GM21737 (cell line): ENCODE measurements around the gene USHBP1.

Source experiments
- ATAC-seq: cut with Tn5 transposase; IDR thresholded peaks from one replicate; pipeline ENCODE4 v1.9.1; 2021; ENCODE audit warnings: mild to moderate bottlenecking, moderate library complexity; ENCODE audit not compliant: unreplicated experiment

The USHBP1 gene

DNA sequence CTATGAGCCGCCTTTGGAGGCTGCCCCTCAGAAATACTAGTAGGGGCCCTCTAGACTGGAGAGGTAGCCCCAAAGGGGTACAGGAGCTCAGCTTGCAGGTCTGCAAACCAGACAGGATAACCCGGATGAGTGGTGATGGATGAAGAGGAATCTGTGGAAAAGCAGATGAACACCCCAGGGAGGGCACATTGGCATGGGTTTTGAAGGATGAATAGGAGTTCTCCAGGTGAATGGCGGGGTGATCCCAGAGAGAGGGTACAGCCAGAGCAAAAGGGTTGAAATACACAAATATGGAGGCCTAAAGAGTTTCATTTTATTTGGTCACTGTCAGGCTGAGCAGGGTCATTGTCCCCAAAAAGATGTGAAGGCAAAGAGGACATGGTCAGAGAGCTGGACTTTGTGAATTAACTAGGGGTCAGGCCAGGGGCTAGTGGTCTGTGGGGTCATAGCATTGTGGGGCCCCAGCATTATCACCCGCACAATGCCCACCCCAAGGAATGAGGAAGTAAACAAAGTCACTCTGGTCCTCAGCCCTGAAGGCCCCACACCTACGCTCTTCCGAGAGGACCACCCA is 23.6 kb downstream of the USHBP1 start:
- ATAC-seq: no peak

GRCh38 chr19:17240062-17240752 is 24.3 kb downstream of the USHBP1 start:
- ATAC-seq: no peak

- ATAC-seq: no peak
Observed at GRCh38 chr19:17237747-17238706, 26.5 kb downstream of the USHBP1 start.

- ATAC-seq: no peak
Observed at GRCh38 chr19:17236811-17237543, 27.6 kb downstream of the USHBP1 start.

- no peak for ATAC-seq
Observed at GRCh38 chr19:17235971-17236777, 28.4 kb downstream of the USHBP1 start.

DNA sequence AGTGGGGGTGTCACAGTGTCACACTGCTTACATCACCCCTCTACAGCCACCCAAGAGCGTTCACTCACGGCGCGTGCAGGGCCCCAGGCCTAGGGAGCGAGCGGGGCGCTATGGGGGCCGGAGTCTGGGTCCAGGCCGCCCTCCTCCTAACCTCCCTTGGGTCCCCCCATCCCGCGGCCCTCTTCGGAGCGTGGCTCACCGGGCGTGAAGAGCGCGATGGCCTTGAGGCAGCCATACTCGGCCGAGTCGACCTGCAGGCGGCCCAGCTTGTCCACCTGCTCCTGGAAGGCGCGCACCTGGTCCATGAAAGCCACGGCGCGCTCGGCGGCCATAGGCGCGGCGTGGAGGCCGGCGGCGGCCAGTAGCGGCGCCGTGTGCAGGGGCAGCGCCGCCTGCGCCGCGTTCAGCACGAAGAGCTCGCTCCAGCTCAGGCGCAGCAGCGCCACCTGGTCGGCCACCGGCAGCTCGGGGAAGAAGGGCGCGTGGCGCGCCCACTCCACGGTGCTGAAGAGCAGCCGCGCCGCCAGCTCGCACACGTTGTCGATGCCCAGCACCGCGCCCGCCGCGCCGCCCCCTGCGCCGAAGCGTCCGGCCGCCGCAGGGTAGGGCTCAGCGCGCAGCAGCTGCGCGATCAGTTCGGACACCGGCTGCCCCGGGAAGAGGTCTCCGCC is 29.1 kb downstream of the USHBP1 start:
- ATAC-seq: no peak

GRCh38 chr19:17234911-17235299 is 29.6 kb downstream of the USHBP1 start:
- no peak for ATAC-seq

- ATAC-seq: no peak
Observed at GRCh38 chr19:17232258-17232657, 32.3 kb downstream of the USHBP1 start.

- no peak for ATAC-seq
Observed at GRCh38 chr19:17229890-17230289, 34.7 kb downstream of the USHBP1 start.

- no peak for ATAC-seq
Observed at GRCh38 chr19:17227798-17228367, 36.7 kb downstream of the USHBP1 start.

DNA sequence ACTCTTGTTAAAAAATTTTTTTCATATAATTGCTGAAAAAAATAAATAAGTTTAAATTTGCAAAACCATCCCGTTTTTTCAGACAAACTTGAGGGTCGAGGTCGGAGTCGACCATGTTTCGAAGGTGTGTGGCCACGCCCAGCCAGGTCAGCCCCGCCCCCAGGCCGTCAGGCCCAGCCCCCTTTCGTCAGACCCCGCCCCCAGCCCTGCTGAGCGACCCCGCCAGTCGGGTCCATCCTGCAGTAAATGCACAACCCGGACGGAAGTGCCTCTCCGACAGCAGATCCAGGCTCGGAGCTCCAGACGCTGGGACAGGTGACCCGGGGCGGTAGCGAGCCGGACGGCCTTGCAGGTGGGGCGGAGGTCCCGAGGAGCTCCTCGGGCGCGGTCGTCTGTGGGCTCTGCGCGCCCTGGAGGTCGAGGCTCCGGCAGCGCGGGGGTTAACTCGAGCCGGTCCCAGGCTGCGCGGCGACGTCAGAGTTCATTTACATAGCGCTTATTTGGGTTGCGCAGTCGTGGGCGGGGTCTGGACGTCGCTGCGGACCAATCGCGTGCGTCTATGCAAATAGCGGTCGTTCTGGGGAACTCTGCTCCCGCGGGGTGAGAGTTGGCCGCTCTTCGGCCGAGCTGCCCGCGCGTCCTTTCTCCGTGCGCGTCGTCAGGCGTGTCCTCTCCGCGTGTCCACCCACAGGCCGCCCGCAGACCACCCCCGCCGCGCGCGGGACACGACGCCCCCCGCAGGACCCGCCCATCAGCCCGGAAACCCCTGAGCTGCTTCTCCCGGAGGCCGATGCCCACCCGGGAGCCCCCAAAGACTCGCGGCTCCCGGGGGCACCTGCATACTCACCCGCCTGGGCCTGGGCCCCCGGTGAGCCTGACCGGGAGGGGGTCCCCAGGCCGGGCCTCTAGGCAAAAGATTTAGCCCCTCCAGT is 38.3 kb downstream of the USHBP1 start, which contains the start of gene OCEL1:
OCEL1 (plus strand) TSS at position 225 of the 932 bp plus-strand sequence; CDS start at position 247, 22 bp downstream.
- ATAC-seq: peak; percentile 90

- ATAC-seq: no peak
Observed at GRCh38 chr19:17225053-17225452, 39.5 kb downstream of the USHBP1 start.

GRCh38 chr19:17220207-17220758 is 44.3 kb downstream of the USHBP1 start:
- ATAC-seq: no peak

- ATAC-seq: no peak
Observed at GRCh38 chr19:17219286-17219685, 45.3 kb downstream of the USHBP1 start.

GRCh38 chr19:17216058-17216670 is 48.4 kb downstream of the USHBP1 start:
- ATAC-seq: no peak

- peak; percentile 53 for ATAC-seq
Observed at GRCh38 chr19:17215127-17215971, 49.2 kb downstream of the USHBP1 start, which contains the start of gene USE1. Gene USE1 (plus strand): TSS chr19:17215357. CDS start chr19:17215406, 49 bp downstream.
